KBM-7 (cell line): ENCODE measurements around the gene NFIX.
A peak's percentile ranks its signal among the peaks of the same experiment; 100 is the strongest.

ENCODE experiments used
- DNase-seq: peaks from one replicate; pipeline ENCODE4 v3.0.0-alpha.2; 2015
- in situ Hi-C: fragments of 300-500 bp; cut with MboI; formaldehyde crosslinking; loops from 2 replicates; pipeline ENCODE4 v1.14.3; 2020; ENCODE audit warnings: low sequenced_read_pairs, low pct_unique_long_range_greater_than_20kb, mixed read lengths

Gene NFIX

GRCh38 chr19:13121551-13122274 is 126.4 kb downstream of the NFIX start:
- no peak for DNase-seq
- in situ Hi-C loops = no loop called here

GRCh38 chr19:13122275-13122878 is 127.1 kb downstream of the NFIX start:
- in situ Hi-C loops = no loop called here
- DNase-seq = no peak

GRCh38 chr19:13122980-13123957 is 128.0 kb downstream of the NFIX start:
- in situ Hi-C loops = no loop called here
- DNase-seq = no peak

DNA sequence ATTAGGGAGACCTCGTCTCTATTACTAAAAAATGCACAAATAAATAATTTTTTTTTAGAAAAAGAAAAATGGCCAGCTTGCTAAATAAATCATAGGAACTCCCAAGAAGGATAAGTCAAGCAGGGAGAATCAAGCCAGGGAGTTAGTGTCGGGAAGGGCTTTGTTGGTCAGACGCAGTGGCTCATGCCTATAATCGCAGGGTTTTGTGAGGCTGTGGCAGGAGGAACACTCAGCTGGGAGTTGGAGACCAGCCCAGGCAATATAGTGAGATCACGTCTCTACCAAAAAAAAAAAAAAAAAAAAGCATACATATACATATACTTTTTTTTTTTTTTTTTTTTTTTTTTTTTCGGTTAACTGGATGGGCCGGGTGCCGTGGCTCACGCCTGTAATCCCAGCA is 131.8 kb downstream of the NFIX start:
- in situ Hi-C loops = no loop called here
- no peak for DNase-seq

GRCh38 chr19:13127811-13128575 is 132.7 kb downstream of the NFIX start:
- no peak for DNase-seq
- in situ Hi-C loops = no loop called here

- DNase-seq = no peak
- in situ Hi-C loops = no loop called here
Measured at GRCh38 chr19:13128583-13128982, 133.3 kb downstream of the NFIX start.

DNA sequence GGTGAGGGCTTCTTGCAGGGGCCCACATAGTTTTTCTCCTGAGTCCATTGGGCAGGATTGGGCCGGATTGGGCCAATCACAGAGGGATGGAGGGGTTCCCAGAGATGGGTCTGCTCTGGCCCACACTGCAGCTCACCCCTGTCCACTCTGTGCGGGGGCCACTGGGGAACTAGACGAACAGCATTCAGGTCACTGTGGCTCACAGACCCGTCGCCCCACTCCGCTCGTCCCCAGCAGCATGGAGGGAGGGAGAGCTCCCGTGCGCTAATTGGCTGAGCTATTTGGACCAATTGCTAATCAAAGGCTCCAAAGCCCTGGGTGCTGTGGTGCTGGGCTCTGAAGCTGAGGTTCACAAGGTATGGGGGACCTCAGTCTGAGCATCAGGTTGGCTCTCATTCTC is 134.1 kb downstream of the NFIX start:
- in situ Hi-C loops = no loop called here
- no peak for DNase-seq

DNA sequence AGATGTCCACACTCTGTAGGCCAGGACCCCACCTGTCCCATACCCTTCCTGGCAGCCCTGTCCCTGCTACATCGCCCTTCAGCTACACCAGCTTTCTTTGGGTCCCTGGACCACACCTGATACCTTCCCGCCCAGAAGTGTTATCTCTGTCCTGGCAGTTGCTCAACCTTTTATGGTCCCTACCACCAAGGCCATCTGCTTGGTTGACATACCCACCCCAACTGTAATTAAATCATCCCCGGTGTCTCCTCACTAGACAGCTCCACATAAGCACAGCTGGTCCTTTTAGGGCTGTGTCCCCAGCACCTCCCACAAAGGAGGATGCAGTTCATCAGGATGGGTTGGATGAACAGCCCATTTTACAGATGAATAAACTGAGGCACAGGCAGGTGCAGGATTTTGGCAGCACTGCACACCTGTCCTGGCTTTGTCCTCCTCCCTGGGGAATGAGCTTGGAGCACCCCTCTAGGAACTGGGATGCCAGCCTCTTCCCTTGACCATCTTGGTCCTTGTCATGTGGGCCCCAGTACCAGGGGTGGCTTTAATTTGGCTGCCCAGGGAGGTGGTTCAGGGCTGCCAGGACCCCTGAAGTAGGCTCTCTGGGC is 135.7 kb downstream of the NFIX start:
- no peak for DNase-seq
- in situ Hi-C loops = no loop called here

GRCh38 chr19:13132471-13133180 is 137.4 kb downstream of the NFIX start:
- DNase-seq = peak; percentile 32
- in situ Hi-C loops = no loop called here

DNA sequence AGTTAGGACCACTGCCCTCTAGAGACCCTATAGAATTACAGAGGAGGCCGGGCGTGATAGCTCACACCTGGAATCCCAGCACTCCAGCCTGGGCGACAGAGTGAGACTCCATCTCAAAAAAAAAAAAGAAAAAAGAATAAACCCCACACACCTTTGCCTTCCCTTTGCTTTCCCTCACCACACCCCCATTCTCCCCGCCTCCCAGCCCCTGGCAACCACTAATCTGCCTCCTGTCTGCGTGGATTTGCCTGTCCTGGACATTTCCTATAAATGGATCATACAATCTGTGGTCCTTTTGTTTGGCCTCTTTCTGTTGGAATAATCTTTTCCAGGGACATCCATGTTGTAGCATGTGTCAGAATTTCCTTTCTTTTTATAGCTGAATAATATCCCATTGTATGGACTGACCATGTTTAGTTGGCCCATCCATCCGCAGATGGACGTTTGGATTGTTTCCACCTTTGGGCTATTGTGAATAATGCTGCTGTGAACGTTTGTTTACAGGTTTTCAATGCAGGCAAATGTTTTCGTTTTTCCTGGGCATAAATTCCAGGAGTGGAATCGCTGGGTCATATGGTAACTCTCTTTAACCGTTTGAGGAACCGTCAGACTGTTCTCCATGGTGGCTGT is 138.1 kb downstream of the NFIX start:
- in situ Hi-C loops = no loop called here

GRCh38 chr19:13134626-13135025 is 139.4 kb downstream of the NFIX start:
- DNase-seq = no peak
- in situ Hi-C loops = no loop called here

More for the DNA sequence above, 138.1 kb downstream of the NFIX start:
- no peak for DNase-seq

- no peak for DNase-seq
- in situ Hi-C loops = no loop called here
Measured at GRCh38 chr19:13135068-13136062, 140.1 kb downstream of the NFIX start.

GRCh38 chr19:13137290-13137794 is 142.1 kb downstream of the NFIX start:
- no peak for DNase-seq
- in situ Hi-C loops = no loop called here

DNA sequence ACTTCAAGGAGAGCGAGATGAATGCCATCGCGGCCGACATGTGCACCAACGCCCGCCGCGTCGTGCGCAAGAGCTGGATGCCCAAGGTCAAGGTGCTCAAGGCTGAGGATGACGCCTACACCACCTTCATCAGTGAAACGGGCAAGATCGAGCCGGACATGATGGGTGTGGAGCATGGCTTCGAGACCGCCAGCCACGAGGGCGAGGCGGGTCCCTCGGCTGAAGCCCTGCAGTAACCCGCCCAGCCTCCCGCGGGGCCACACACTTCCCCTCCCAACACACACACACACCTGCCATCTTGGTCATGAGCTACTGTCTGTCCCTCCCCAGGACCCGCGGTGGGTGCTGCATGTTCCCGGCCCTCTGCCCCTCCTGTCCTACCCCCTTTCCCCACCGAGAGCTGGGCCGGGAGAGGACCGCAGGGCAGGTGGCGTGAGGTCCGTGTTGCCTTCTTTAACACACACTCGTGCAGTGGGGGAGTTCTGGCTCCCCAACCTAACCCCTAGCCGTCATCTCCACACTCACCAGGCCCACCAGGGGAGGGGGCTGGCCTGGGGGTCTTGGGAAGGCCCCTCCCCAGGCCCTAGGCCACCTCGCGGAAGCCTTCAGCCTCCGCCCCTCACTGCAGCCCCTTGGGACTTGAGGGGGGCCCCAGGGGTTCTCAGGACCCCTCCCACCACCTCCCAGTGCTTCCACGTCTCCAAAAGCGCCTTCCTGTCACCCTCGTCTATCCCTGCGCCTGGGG is 143.1 kb downstream of the NFIX start:
- no peak for DNase-seq
- in situ Hi-C loops = no loop called here

- in situ Hi-C loops = no loop called here
- DNase-seq = no peak
Measured at GRCh38 chr19:13138916-13139198, 143.6 kb downstream of the NFIX start.

DNA sequence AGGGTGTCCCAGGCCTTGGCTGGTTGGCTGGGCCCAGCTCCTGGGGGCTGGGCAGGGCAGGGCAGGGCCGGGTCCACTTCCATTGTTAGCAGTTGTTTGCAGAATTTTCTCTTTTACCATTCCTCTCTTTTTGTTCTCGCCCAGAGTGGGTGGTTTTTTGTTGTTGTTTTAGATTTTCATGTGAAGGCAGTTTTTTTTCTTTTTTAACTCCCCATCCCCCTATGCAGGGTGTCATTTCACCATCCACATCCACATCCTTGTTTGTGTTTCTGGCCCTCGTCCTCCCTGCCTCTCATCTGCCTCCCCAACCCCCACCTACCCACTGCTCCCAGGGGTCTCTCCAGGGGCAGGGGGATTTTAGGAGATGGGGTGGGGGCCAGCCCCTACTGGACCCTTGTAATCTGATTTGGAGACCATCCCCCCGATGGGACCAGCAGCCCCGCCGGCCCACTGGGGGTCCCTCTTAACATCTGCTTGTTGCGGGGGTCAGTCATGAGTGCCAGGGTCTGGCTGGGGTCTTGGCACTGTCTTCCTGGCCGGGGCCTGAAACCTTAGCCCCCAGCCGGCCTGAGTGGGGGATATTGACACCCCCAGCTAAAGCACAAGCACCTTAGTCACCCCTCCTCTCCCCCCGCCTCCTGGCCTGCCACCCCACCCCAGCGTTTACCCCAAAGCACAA is 144.5 kb downstream of the NFIX start:
- in situ Hi-C loops = no loop called here

More for the DNA sequence above, 144.5 kb downstream of the NFIX start:
- DNase-seq = no peak
